NB4 (cell line): ENCODE results near the gene ZBP1.

Source experiments
- POLR2A ChIP-seq: IDR thresholded peaks from 2 replicates; pipeline ENCODE4 v1.6.1; 2011; ENCODE audit warnings: mild to moderate bottlenecking; ENCODE audit not compliant: insufficient read length; ENCODE audit errors: extremely low read depth
- TF ChIP-seq, protein P1 (sequence below): IDR thresholded peaks from one replicate; pipeline ENCODE4 v1.5.1; 2012; ENCODE audit warnings: low read depth, low read length

DNA sequence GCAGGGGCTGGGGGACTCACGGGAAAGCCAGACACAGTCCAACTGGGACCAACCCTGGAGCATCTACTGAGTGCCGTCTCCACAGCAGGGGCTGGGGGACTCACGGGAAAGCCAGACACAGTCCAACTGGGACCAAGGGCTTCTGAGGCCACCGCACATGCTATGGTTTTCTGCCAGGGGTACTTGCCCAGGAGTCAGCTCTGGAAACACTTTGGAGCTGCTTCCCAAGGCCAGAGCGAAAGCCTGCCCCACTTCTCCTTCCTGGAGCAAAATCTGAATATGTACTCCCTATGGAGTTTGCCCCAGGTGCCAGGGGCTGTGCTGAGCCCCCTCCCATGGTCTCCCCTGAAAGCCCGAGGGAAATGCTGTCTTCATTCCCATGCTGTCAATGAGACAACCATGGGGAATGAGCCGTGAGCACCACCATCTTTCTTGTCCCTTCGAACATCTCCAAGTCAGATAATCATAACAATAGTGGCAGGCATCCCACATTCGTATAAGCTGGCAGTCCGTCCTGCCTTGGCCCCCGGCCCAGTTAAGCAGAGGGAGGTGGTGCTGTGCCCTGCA, 40.8 kb downstream of the ZBP1 start:
- TF ChIP-seq, protein P1, sequence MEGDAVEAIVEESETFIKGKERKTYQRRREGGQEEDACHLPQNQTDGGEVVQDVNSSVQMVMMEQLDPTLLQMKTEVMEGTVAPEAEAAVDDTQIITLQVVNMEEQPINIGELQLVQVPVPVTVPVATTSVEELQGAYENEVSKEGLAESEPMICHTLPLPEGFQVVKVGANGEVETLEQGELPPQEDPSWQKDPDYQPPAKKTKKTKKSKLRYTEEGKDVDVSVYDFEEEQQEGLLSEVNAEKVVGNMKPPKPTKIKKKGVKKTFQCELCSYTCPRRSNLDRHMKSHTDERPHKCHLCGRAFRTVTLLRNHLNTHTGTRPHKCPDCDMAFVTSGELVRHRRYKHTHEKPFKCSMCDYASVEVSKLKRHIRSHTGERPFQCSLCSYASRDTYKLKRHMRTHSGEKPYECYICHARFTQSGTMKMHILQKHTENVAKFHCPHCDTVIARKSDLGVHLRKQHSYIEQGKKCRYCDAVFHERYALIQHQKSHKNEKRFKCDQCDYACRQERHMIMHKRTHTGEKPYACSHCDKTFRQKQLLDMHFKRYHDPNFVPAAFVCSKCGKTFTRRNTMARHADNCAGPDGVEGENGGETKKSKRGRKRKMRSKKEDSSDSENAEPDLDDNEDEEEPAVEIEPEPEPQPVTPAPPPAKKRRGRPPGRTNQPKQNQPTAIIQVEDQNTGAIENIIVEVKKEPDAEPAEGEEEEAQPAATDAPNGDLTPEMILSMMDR, result no peak
- TF ChIP-seq POLR2A, result no peak
